IPS DF 4.7 (cell line): ENCODE results near the gene RAP1GDS1.

ENCODE experiments used
- DNase-seq: peaks from one replicate; pipeline ENCODE4 v3.0.0-alpha.2; 2013; ENCODE audit warnings: low spot score; ENCODE audit errors: extremely low read depth

RAP1GDS1 gene

DNA sequence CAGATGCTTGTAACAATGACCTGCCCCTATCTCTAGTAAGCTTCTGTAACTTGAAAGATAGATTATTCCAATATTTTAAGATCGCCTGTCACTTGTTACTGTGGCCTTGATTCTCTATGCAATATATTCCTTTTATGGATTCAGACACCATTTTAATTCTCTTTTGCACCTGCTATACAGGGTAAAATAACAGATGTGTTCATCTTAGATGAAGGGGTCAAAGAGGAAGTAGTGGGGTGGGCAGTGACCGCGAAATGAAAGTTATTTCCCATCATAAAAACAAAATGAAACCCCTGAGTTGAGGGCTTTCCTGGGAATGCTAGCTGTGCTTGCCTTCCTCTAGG is 221.3 kb downstream of the RAP1GDS1 start:
- no peak for DNase-seq

DNA sequence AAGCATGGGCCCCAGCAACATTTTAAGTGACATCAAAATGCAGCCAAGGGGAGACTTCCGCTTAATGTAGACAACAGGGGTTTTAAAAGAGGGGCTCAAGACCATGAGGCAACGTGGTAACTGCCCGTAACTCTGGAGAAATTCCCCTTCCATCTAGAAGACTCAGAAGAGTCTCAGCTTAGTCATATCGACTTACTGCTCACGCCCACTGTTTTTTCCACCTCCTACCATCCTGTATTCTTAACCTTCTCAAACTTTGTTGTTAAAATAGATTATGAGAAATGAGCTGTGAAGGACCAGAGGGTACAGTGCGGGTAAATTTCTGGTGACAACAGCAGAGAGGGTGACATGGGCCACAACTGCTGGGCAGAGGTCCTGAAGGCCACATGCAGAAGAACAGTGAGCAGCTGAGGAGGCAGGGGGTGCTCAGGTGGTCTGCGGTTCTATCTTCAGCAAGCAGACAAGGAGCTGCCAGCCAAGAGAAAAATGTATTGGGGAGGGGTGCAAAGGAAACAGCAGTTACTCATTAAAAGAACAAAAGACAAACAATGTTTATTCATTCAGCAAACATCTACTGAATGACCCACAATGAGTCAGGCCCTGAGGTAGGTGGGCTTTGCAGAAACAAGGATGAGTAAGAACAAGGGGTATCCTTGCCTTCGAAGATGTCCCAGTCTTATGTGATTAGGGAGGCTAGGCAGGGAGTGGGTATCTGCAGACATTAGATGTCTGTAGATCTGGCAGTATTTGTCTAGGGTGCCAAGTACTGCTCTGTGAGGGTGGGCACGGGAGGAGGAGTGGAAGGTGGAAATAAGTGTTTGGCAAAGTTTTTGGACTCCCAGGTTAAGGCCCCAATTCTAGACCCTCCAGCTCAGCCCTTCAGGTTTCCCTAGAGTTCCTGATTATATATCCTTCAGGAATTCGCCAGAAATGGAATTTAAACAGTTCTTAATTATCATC is 221.9 kb downstream of the RAP1GDS1 start:
- DNase-seq: no peak

DNA sequence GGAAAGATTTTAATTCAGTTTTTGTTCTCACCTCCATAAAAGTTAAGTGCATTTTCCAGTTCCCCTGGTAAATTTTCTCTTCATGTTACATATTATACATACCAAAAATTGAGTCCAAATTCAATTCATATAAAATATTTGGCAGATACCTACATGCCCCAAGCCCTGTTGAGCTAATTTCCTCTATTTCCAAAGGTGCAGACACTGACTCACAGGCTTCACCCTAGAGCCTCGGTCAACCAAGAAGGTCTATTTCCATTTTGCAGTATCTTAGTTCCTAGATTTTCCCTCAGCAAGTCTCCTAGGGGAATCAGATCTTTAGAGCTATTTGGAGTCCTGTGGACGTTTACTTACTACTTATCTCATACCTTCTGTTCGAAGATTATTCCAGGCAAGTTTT is 222.8 kb downstream of the RAP1GDS1 start:
- DNase-seq: no peak

DNA sequence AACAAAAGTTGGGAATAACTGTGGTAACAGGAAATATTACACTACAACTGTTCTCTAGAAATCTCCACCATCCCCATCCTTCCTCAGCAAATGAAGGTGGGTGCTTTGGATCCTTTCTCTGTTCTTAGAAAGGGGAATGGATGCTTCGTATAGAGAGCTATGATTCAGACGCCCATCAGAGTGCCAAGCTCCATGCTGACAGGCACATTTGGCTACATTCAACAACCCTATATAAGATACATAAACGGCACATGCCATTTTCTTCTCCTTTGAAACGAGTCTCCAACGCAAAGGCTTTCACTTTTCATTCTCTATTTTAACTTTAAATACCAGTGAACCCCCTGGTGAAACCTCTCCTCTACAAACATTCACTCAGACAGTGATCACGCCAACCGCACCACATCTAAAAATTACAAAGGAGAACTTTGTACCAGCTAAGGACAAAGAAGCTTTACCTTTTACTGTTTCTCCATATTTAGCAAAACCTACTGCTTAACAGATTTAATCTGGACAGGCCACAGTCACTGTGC is 224.7 kb downstream of the RAP1GDS1 start:
- DNase-seq: no peak

DNA sequence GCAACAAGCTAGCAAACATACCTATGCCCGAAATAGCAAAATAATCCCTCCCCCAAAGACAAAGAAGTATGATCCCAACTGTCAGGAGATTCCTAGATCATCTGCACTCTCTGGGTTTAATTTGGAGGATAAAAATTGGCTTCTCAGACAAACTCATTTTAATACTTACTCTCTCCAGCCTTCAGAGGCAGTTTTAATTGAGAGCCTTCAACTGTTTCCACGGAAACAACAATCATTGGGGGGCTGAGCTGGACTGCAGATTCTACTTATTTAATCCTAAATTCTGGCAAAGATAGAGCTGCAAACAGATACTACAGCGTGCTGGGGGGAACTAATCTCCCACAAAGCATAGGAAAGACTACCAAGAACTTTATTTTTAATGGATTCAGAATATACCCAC is 229.1 kb downstream of the RAP1GDS1 start:
- DNase-seq: no peak

DNA sequence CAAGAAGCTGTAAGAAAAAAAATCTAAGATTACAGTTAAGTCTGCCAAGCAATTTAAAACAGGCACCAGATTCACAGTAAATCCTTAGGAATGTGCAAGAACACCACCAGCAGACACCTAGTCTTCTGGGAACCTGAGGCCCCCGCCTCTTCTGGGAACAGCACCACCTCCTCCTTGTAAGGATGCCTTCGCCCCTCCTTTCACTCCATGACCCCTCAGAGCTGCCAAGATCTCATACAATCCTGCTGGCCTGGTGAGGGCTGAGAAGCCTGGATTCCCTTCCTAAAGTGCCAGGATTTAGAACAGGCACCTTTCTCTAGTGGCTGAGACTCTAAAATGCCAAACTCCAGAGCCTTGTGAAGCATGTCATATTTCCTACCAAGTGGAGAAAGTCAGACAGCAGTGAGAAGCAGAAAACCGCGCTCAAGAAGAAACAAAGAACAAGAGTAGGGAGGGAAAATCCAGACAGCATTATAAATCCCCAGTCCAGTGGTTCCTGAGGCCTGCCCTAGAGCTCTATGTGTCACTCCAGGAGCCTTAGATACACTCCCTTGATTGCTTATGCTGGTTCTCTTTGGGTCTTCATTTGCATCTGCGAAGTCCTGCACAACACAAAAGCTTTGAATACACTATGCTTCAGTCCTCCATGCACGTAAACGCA is 230.8 kb downstream of the RAP1GDS1 start:
- DNase-seq: no peak

DNA sequence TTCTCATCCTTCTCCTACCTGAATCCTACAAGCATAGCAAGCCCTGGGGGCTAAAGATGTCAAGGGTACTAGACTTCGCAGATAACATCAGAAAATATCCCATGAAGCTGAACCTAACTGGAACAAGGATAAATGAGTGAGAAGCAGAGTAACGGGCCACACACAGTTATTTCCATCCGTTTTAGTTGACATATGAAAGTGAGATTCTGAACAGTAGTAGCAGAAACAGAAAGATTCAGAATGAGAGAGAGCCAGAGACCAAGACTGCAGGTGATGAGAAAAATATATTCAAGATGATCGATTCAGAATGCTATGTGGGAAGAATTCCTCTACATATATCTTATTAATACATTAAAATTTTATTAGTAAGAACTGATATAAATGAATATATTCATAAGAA is 232.1 kb downstream of the RAP1GDS1 start:
- DNase-seq: no peak
